DND-41 (cell line): ENCODE data around the gene P3H4.

ENCODE experiments used
- EZH2 ChIP-seq: IDR thresholded peaks from 3 replicates; pipeline ENCODE4 v1.6.1; 2012; ENCODE audit warnings: borderline replicate concordance, low read depth, mild to moderate bottlenecking, moderate library complexity, low read length, inconsistent platforms; ENCODE audit not compliant: severe bottlenecking
- TF ChIP-seq, protein P1 (sequence below): IDR thresholded peaks from 2 replicates; pipeline ENCODE4 v1.5.1; 2012; ENCODE audit warnings: borderline replicate concordance, low read length, moderate library complexity, mild to moderate bottlenecking; ENCODE audit not compliant: poor library complexity, severe bottlenecking; ENCODE audit errors: extremely low read depth

DNA sequence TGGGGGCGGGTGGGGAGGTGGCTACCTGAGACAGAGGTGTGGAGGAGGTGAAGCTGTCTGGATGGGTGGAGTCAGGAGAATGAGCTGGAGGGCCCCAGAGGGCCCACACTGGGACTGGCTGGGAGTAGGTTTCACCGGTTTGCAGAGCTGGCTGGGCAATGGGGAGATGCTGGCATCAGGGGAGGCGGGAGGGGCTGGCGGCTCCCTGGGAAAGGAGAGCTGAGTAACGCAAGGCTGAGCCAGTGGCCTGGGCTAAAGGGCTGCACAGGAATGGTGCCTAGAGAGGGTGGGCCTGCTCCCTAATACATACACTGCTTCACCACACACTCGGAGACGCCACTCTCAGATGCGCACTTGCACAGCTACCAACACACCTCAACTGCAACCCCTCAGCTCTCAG, 12.4 kb downstream of the P3H4 start:
- TF ChIP-seq EZH2: no peak
- TF ChIP-seq, protein P1, sequence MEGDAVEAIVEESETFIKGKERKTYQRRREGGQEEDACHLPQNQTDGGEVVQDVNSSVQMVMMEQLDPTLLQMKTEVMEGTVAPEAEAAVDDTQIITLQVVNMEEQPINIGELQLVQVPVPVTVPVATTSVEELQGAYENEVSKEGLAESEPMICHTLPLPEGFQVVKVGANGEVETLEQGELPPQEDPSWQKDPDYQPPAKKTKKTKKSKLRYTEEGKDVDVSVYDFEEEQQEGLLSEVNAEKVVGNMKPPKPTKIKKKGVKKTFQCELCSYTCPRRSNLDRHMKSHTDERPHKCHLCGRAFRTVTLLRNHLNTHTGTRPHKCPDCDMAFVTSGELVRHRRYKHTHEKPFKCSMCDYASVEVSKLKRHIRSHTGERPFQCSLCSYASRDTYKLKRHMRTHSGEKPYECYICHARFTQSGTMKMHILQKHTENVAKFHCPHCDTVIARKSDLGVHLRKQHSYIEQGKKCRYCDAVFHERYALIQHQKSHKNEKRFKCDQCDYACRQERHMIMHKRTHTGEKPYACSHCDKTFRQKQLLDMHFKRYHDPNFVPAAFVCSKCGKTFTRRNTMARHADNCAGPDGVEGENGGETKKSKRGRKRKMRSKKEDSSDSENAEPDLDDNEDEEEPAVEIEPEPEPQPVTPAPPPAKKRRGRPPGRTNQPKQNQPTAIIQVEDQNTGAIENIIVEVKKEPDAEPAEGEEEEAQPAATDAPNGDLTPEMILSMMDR: no peak
